GM23338 (cell line): Measurements from ENCODE around the gene MPDU1. TPM values are rescaled to one million over a fixed set of nuclear protein-coding genes. Genes with fewer than 3 reads are reported as not detected.

Experiments
- ATAC-seq: fragments of 200-7000 bp; cut with Tn5 transposase; 3 replicates; pipeline ENCODE4 v1.9.1; 2020
- DNase-seq: peaks from one replicate; pipeline ENCODE4 v3.0.0-alpha.2; 2015; ENCODE audit warnings: low spot score
- H2AFZ ChIP-seq: fragments of 200-600 bp; sonication (generic); 2 replicates; pipeline ENCODE4 v1.8.0; 2016; ENCODE audit warnings: antibody characterized with exemption, mild to moderate bottlenecking, moderate library complexity
- H3F3A ChIP-seq: fragments of 200-600 bp; sonication (generic); replicated peaks from 2 replicates; pipeline ENCODE4 v1.8.0; 2017; ENCODE audit warnings: antibody characterized with exemption, mixed run types, low read depth
- H3K27ac ChIP-seq: fragments of 200-600 bp; sonication (generic); 2 replicates; pipeline ENCODE4 v1.6.1; 2016; ENCODE audit warnings: low read depth
- H3K27me3 ChIP-seq: fragments of 200-600 bp; sonication (generic); 2 replicates; pipeline ENCODE4 v1.8.0; 2016; ENCODE audit warnings: mild to moderate bottlenecking, mixed run types, moderate library complexity; ENCODE audit not compliant: insufficient read depth
- H3K36me3 ChIP-seq: fragments of 200-600 bp; sonication (generic); 2 replicates; pipeline ENCODE4 v1.8.0; 2016; ENCODE audit warnings: mild to moderate bottlenecking; ENCODE audit not compliant: insufficient read depth
- H3K4me1 ChIP-seq: fragments of 200-600 bp; sonication (generic); 2 replicates; pipeline ENCODE4 v1.8.0; 2016; ENCODE audit warnings: mild to moderate bottlenecking, moderate library complexity; ENCODE audit not compliant: insufficient read depth
- H3K4me2 ChIP-seq: fragments of 200-600 bp; sonication (generic); 2 replicates; pipeline ENCODE4 v1.7.1; 2017; ENCODE audit warnings: mixed run types
- H3K4me3 ChIP-seq: fragments of 200-600 bp; sonication (generic); 2 replicates; pipeline ENCODE4 v1.6.1; 2016; ENCODE audit warnings: mixed run types
- H3K79me2 ChIP-seq: fragments of 200-600 bp; sonication (generic); replicated peaks from 2 replicates; pipeline ENCODE4 v1.8.0; 2017; ENCODE audit warnings: mild to moderate bottlenecking; ENCODE audit not compliant: insufficient read depth
- H3K9me2 ChIP-seq: fragments of 200-600 bp; sonication (generic); 2 replicates; pipeline ENCODE4 v1.8.0; 2017; ENCODE audit not compliant: insufficient read depth
- H4K20me1 ChIP-seq: fragments of 200-600 bp; sonication (generic); replicated peaks from 2 replicates; pipeline ENCODE4 v1.8.0; 2017; ENCODE audit warnings: mild to moderate bottlenecking; ENCODE audit not compliant: insufficient read depth
- H3K27ac Mint-ChIP-seq: 2 replicates; pipeline ENCODE4 v1.8.0; 2020; ENCODE audit warnings: inconsistent platforms, mild to moderate bottlenecking, moderate library complexity, mixed read lengths
- H3K27me3 Mint-ChIP-seq: 3 replicates; pipeline ENCODE4 v1.8.0; 2022; ENCODE audit warnings: low read depth, mild to moderate bottlenecking, moderate library complexity, mixed read lengths, inconsistent platforms; ENCODE audit not compliant: insufficient read depth, poor library complexity
- H3K36me3 Mint-ChIP-seq: 3 replicates; pipeline ENCODE4 v1.8.0; 2021; ENCODE audit warnings: low read depth, mild to moderate bottlenecking, inconsistent platforms, moderate library complexity, mixed read lengths
- H3K4me1 Mint-ChIP-seq: 3 replicates; pipeline ENCODE4 v1.8.0; 2020; ENCODE audit warnings: mild to moderate bottlenecking, inconsistent platforms, mixed read lengths
- H3K4me3 Mint-ChIP-seq: 3 replicates; pipeline ENCODE4 v1.8.0; 2021; ENCODE audit warnings: moderate library complexity, mild to moderate bottlenecking, inconsistent platforms, mixed read lengths
- H3K9me3 Mint-ChIP-seq: 3 replicates; pipeline ENCODE4 v1.8.0; 2020; ENCODE audit warnings: moderate library complexity, mild to moderate bottlenecking, inconsistent platforms, mixed read lengths
- CREB1 ChIP-seq: fragments of 250-450 bp; sonication (Bioruptor Pico); IDR thresholded peaks from 2 replicates; pipeline ENCODE4 v1.5.0; 2020; ENCODE audit warnings: low read depth, mild to moderate bottlenecking, moderate library complexity
- EZH2phosphoT487 ChIP-seq: fragments of 200-600 bp; sonication (generic); IDR thresholded peaks from one replicate; pipeline ENCODE4 v1.8.1; 2018; ENCODE audit warnings: antibody characterized with exemption; ENCODE audit not compliant: unreplicated experiment
- NANOG ChIP-seq: IDR thresholded peaks from 2 replicates; pipeline ENCODE4 v1.6.1; 2016; ENCODE audit warnings: antibody characterized with exemption, borderline replicate concordance
- ZNF114 ChIP-seq: fragments of 250-450 bp; sonication (Bioruptor Pico); IDR thresholded peaks from 2 replicates; pipeline ENCODE4 v1.5.0; 2020; ENCODE audit warnings: mild to moderate bottlenecking, moderate library complexity
- polyA plus RNA-seq: library from polyadenylated mRNA; unstranded; fragments of >200 nt; fragmentation: Nextera tagmentation; extraction: Ambion mirVana; gene quantifications from 2 replicates; pipeline ENCODE4 v1.2.1, GENCODE V29; 2016
- small RNA-seq: library from RNA; depleted of rRNA; stranded (forward); fragments of <200 nt; gene quantifications from one replicate; pipeline ENCODE3, GENCODE V24; 2014; ENCODE audit warnings: low replicate concordance
- total RNA-seq: library from RNA; depleted of rRNA; stranded (reverse); fragments of >200 nt; shearing (Covaris generic); gene quantifications from 2 replicates; pipeline ENCODE4 v1.2.3, GENCODE V29; 2014; rRNA removed
- TF ChIP-seq, protein P1 (sequence below): fragments of 250-450 bp; sonication (Bioruptor Pico); IDR thresholded peaks from 2 replicates; pipeline ENCODE4 v1.5.0; 2020; ENCODE audit warnings: mild to moderate bottlenecking, moderate library complexity

The MPDU1 gene
- total and polyA plus RNA-seq, 2 experiments from 2014 or later: 65.1 to 216 TPM

DNA sequence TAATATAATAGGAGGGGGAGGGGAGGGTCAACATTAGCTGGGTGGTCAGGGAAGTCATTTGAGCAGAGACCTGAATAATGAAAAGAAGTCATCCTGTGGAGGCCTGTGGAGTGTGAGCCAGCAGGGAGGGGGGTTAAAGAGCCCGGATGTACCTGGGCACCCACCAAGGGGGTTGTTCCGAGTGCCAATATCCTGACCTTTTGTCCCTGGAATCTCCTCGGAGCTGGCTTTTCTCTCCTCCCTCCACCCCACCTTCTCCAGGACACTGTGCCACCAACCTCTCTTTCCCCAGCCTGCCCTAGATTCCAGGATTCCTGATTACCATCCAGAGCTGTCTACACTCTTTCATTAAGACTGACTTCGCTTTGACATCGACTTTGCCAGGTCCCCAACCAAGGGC is 52.5 kb downstream of the MPDU1 start:
- Histone ChIP-seq H3K4me2 (peak overlapping the region; percentile 11; the same call in 1 of the 2 replicates), H2AFZ (peak overlapping the region; percentile 85)
- H3K4me1 Mint-ChIP-seq: peaks cover 34% of the 10 kb centered on the region

More for the DNA sequence above, 52.5 kb downstream of the MPDU1 start:
- no peaks in the 10 kb centered on the region for H3K36me3 Mint-ChIP-seq
- Histone ChIP-seq H3K79me2 (no peaks in the 10 kb centered on the region), H3K4me3 (no peak overlapping the region), H3K27ac (no peak overlapping the region), H3K27me3 (no peaks in the 10 kb centered on the region), H3K4me1 (peaks cover 7% of the 10 kb centered on the region; the same call in 1 of the 2 replicates), H3K36me3 (no peaks in the 10 kb centered on the region), H4K20me1 (no peaks in the 10 kb centered on the region), H3K9me2 (no peaks in the 10 kb centered on the region), H3F3A (0 out of 2 replicates have a peak, but pooled peaks cover 7% of the 10 kb centered on the region)
- H3K27me3 Mint-ChIP-seq: peaks cover 16% of the 10 kb centered on the region
- H3K4me3 Mint-ChIP-seq: no peak overlapping the region
- 0 out of 2 replicates have a peak overlapping the region, but pooled peaks have one; percentile 43 for H3K27ac Mint-ChIP-seq
- no peaks in the 10 kb centered on the region; the same call in 2 of the 3 replicates for H3K9me3 Mint-ChIP-seq
- DNase-seq: no peak
- no peak for ATAC-seq
- no peak for TF ChIP-seq CREB1 (CRISPR knock-in tag)
- TF ChIP-seq, protein P1, sequence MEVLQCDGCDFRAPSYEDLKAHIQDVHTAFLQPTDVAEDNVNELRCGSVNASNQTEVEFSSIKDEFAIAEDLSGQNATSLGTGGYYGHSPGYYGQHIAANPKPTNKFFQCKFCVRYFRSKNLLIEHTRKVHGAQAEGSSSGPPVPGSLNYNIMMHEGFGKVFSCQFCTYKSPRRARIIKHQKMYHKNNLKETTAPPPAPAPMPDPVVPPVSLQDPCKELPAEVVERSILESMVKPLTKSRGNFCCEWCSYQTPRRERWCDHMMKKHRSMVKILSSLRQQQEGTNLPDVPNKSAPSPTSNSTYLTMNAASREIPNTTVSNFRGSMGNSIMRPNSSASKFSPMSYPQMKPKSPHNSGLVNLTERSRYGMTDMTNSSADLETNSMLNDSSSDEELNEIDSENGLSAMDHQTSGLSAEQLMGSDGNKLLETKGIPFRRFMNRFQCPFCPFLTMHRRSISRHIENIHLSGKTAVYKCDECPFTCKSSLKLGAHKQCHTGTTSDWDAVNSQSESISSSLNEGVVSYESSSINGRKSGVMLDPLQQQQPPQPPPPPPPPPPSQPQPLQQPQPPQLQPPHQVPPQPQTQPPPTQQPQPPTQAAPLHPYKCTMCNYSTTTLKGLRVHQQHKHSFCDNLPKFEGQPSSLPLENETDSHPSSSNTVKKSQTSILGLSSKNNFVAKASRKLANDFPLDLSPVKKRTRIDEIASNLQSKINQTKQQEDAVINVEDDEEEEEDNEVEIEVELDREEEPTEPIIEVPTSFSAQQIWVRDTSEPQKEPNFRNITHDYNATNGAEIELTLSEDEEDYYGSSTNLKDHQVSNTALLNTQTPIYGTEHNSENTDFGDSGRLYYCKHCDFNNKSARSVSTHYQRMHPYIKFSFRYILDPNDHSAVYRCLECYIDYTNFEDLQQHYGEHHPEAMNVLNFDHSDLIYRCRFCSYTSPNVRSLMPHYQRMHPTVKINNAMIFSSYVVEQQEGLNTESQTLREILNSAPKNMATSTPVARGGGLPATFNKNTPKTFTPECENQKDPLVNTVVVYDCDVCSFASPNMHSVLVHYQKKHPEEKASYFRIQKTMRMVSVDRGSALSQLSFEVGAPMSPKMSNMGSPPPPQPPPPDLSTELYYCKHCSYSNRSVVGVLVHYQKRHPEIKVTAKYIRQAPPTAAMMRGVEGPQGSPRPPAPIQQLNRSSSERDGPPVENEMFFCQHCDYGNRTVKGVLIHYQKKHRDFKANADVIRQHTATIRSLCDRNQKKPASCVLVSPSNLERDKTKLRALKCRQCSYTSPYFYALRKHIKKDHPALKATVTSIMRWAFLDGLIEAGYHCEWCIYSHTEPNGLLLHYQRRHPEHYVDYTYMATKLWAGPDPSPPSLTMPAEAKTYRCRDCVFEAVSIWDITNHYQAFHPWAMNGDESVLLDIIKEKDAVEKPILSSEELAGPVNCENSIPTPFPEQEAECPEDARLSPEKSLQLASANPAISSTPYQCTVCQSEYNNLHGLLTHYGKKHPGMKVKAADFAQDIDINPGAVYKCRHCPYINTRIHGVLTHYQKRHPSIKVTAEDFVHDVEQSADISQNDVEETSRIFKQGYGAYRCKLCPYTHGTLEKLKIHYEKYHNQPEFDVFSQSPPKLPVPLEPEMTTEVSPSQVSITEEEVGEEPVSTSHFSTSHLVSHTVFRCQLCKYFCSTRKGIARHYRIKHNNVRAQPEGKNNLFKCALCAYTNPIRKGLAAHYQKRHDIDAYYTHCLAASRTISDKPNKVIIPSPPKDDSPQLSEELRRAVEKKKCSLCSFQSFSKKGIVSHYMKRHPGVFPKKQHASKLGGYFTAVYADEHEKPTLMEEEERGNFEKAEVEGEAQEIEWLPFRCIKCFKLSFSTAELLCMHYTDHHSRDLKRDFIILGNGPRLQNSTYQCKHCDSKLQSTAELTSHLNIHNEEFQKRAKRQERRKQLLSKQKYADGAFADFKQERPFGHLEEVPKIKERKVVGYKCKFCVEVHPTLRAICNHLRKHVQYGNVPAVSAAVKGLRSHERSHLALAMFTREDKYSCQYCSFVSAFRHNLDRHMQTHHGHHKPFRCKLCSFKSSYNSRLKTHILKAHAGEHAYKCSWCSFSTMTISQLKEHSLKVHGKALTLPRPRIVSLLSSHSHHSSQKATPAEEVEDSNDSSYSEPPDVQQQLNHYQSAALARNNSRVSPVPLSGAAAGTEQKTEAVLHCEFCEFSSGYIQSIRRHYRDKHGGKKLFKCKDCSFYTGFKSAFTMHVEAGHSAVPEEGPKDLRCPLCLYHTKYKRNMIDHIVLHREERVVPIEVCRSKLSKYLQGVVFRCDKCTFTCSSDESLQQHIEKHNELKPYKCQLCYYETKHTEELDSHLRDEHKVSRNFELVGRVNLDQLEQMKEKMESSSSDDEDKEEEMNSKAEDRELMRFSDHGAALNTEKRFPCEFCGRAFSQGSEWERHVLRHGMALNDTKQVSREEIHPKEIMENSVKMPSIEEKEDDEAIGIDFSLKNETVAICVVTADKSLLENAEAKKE (CRISPR knock-in tag): no peak
- no peak for TF ChIP-seq ZNF114 (CRISPR knock-in tag)
- TF ChIP-seq NANOG: no peak
- no peak for TF ChIP-seq EZH2phosphoT487

Small RNA genes within 50 kb of the gene (small RNA-seq; reads per million reads assigned to genes)
- gene CD68 (not detected), gene RF00019 (not detected), gene SNORA48 (not detected), gene SNORD10 (not detected)

Other genes starting within 250 kb of the MPDU1 start
- gene ACAP1, start 247.3 kb upstream of the MPDU1 start, total RNA-seq: 30.7 and 35.8 TPM in 2 replicates
- gene ACAP1, start 247.3 kb upstream of the MPDU1 start, polyA plus RNA-seq: 40.1 and 43.9 TPM in 2 replicates
- 7.7 and 8.8 TPM in 2 replicates for gene KCTD11, start 231.7 kb upstream of the MPDU1 start, total RNA-seq
- 2.2 and 2.3 TPM in 2 replicates for gene KCTD11, start 231.7 kb upstream of the MPDU1 start, polyA plus RNA-seq
- gene TMEM95, start 228.7 kb upstream of the MPDU1 start, total RNA-seq: not detected in 2 replicates
- not detected in 2 replicates for gene TMEM95, start 228.7 kb upstream of the MPDU1 start, polyA plus RNA-seq
- gene TNK1, start 202.8 kb upstream of the MPDU1 start, total RNA-seq: 8.9 and 15.0 TPM in 2 replicates
- gene TNK1, start 202.8 kb upstream of the MPDU1 start, polyA plus RNA-seq: 6.1 TPM in 2 replicates
- 34.3 and 41.7 TPM in 2 replicates for gene PLSCR3, start 189.3 kb upstream of the MPDU1 start, total RNA-seq
- gene PLSCR3, start 189.3 kb upstream of the MPDU1 start, polyA plus RNA-seq: 29.5 and 30.0 TPM in 2 replicates
- gene TMEM256, start 179.8 kb upstream of the MPDU1 start, total RNA-seq: 127 and 138 TPM in 2 replicates
- gene TMEM256, start 179.8 kb upstream of the MPDU1 start, polyA plus RNA-seq: 197 and 227 TPM in 2 replicates
- gene NLGN2, start 176.0 kb upstream of the MPDU1 start, total RNA-seq: 26.8 and 38.7 TPM in 2 replicates
- gene NLGN2, start 176.0 kb upstream of the MPDU1 start, polyA plus RNA-seq: 14.4 TPM in 2 replicates
- not detected in 2 replicates for gene SPEM1, start 163.5 kb upstream of the MPDU1 start, total RNA-seq
- gene SPEM1, start 163.5 kb upstream of the MPDU1 start, polyA plus RNA-seq: not detected in 2 replicates
- gene SPEM2, start 158.2 kb upstream of the MPDU1 start, total RNA-seq: not detected in 2 replicates
- not detected in 2 replicates for gene SPEM2, start 158.2 kb upstream of the MPDU1 start, polyA plus RNA-seq
- not detected in 2 replicates for gene SPEM3, start 155.0 kb upstream of the MPDU1 start, total RNA-seq
- gene SPEM3, start 155.0 kb upstream of the MPDU1 start, polyA plus RNA-seq: not detected in 2 replicates
- gene TMEM102, start 148.4 kb upstream of the MPDU1 start, total RNA-seq: 15.1 and 23.2 TPM in 2 replicates
- gene TMEM102, start 148.4 kb upstream of the MPDU1 start, polyA plus RNA-seq: 6.1 and 6.4 TPM in 2 replicates
- 16.6 TPM in 2 replicates for gene FGF11, start 144.3 kb upstream of the MPDU1 start, total RNA-seq
- gene FGF11, start 144.3 kb upstream of the MPDU1 start, polyA plus RNA-seq: 11.1 and 13.3 TPM in 2 replicates
- 11.2 and 12.0 TPM in 2 replicates for gene CHRNB1, start 138.8 kb upstream of the MPDU1 start, total RNA-seq
- gene CHRNB1, start 138.8 kb upstream of the MPDU1 start, polyA plus RNA-seq: 10.0 and 11.1 TPM in 2 replicates
- gene ZBTB4, start 104.2 kb upstream of the MPDU1 start, total RNA-seq: 6.9 and 11.2 TPM in 2 replicates
- gene ZBTB4, start 104.2 kb upstream of the MPDU1 start, polyA plus RNA-seq: 3.6 and 4.2 TPM in 2 replicates
- not detected in 2 replicates for gene SLC35G6, start 102.4 kb upstream of the MPDU1 start, total RNA-seq
- gene SLC35G6, start 102.4 kb upstream of the MPDU1 start, polyA plus RNA-seq: 0.16 TPM in 1 of 2 replicates, not detected in the other
- gene POLR2A, start 99.5 kb upstream of the MPDU1 start, total RNA-seq: 136 and 151 TPM in 2 replicates
- gene POLR2A, start 99.5 kb upstream of the MPDU1 start, polyA plus RNA-seq: 56.8 and 58.1 TPM in 2 replicates
- 1.6 and 6.0 TPM in 2 replicates for gene TNFSF12, start 34.8 kb upstream of the MPDU1 start, total RNA-seq
- gene TNFSF12, start 34.8 kb upstream of the MPDU1 start, polyA plus RNA-seq: 3.5 and 5.1 TPM in 2 replicates
- 1.5 TPM in 1 of 2 replicates, not detected in the other for gene TNFSF13, start 25.1 kb upstream of the MPDU1 start, total RNA-seq
- gene TNFSF13, start 25.1 kb upstream of the MPDU1 start, polyA plus RNA-seq: 1.9 and 2.2 TPM in 2 replicates
- gene SENP3, start 21.9 kb upstream of the MPDU1 start, total RNA-seq: 125 and 138 TPM in 2 replicates
- 5.5 and 6.5 TPM in 2 replicates for gene SENP3, start 21.9 kb upstream of the MPDU1 start, polyA plus RNA-seq
- 0.62 TPM in 1 of 2 replicates, not detected in the other for gene CD68, start 4.2 kb upstream of the MPDU1 start, total RNA-seq
- gene CD68, start 4.2 kb upstream of the MPDU1 start, polyA plus RNA-seq: not detected in 2 replicates
- 23.6 and 43.0 TPM in 2 replicates for gene SOX15, start 6.2 kb downstream of the MPDU1 start, total RNA-seq
- 29.9 and 37.7 TPM in 2 replicates for gene SOX15, start 6.2 kb downstream of the MPDU1 start, polyA plus RNA-seq
- 20.3 and 24.4 TPM in 2 replicates for gene FXR2, start 31.0 kb downstream of the MPDU1 start, total RNA-seq
- gene FXR2, start 31.0 kb downstream of the MPDU1 start, polyA plus RNA-seq: 8.6 and 10.9 TPM in 2 replicates
- 52.7 and 56.7 TPM in 2 replicates for gene SAT2, start 44.0 kb downstream of the MPDU1 start, total RNA-seq
- gene SAT2, start 44.0 kb downstream of the MPDU1 start, polyA plus RNA-seq: 69.4 and 74.4 TPM in 2 replicates
- 0.38 and 0.66 TPM in 2 replicates for gene SHBG, start 46.3 kb downstream of the MPDU1 start, total RNA-seq
- 0.48 and 0.90 TPM in 2 replicates for gene SHBG, start 46.3 kb downstream of the MPDU1 start, polyA plus RNA-seq
- gene ATP1B2, start 67.1 kb downstream of the MPDU1 start, total RNA-seq: 11.2 and 14.9 TPM in 2 replicates
- gene ATP1B2, start 67.1 kb downstream of the MPDU1 start, polyA plus RNA-seq: 33.1 and 35.3 TPM in 2 replicates
- 154 and 178 TPM in 2 replicates for gene TP53, start 103.6 kb downstream of the MPDU1 start, total RNA-seq
- 119 and 138 TPM in 2 replicates for gene TP53, start 103.6 kb downstream of the MPDU1 start, polyA plus RNA-seq
- 27.1 and 28.1 TPM in 2 replicates for gene WRAP53, start 104.6 kb downstream of the MPDU1 start, total RNA-seq
- gene WRAP53, start 104.6 kb downstream of the MPDU1 start, polyA plus RNA-seq: 33.3 and 33.5 TPM in 2 replicates
- gene EFNB3, start 121.3 kb downstream of the MPDU1 start, total RNA-seq: 7.7 and 11.5 TPM in 2 replicates
- 4.2 and 4.5 TPM in 2 replicates for gene EFNB3, start 121.3 kb downstream of the MPDU1 start, polyA plus RNA-seq
- 0.16 and 0.38 TPM in 2 replicates for gene DNAH2, start 133.9 kb downstream of the MPDU1 start, total RNA-seq
- gene DNAH2, start 133.9 kb downstream of the MPDU1 start, polyA plus RNA-seq: not detected in 2 replicates